ENCODE data around the gene P2RY6. TPM values are rescaled to one million over a fixed set of nuclear protein-coding genes. Genes with fewer than 3 reads are reported as not detected.

P2RY6 gene
- total RNA-seq, 1 experiment from 2014 or later = 0.15 TPM

DNA sequence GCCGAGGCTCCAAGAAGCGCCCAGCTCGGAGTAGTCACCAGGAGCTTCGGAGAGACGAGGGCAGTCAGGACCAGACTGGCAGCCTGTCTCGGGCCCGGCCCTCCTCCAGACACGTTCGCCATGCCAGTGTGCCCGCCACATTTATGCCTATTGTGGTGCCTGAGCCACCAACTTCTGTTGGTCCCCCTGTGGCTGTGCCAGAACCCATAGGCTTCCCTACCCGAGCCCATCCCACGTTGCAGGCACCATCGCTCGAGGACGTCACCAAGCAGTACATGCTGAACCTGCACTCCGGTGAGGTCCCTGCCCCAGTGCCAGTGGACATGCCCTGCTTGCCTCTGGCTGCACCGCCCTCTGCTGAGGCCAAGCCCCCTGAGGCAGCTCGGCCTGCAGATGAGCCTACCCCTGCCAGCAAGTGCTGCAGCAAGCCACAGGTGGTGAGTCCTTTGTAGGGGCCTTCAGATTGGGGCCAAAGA, 39.3 kb downstream of the P2RY6 start (continued):
- TF ChIP-seq ZNF274 (IDR thresholded peaks at IDR 0.05; ENCODE audit: low read depth, low read length) (no peak), POLR2A (IDR thresholded peaks at IDR 0.05; ENCODE audit: borderline replicate concordance, extremely low read depth, insufficient read depth, insufficient read length) (no peak), YY1 (IDR thresholded peaks at IDR 0.05; ENCODE audit: extremely low read depth, insufficient replicate concordance, low read depth, low read length) (no peak), RAD21 (IDR thresholded peaks at IDR 0.05; ENCODE audit: low read depth) (no peak), CEBPB (IDR thresholded peaks at IDR 0.05; ENCODE audit: low read depth) (no peak), CTCF (IDR thresholded peaks at IDR 0.05 in 2 of 3, conservative IDR thresholded peaks at IDR 0.05 in 1 of 3; ENCODE audit: borderline replicate concordance in 1 of 3, insufficient read depth in 1 of 3, low read depth in 2 of 3, low read length in 2 of 3) (no peak), POLR2AphosphoS5 (IDR thresholded peaks at IDR 0.05; ENCODE audit: low read depth, low read length) (no peak)

GRCh38 chr11:73312036-73312435, 39.9 kb downstream of the P2RY6 start:
- Histone ChIP-seq H3K79me2 (ENCODE audit: insufficient read depth, low read length) (peaks cover 12% of the 10 kb centered on the region; the same call in 1 of the 2 replicates), H3K9me2 (ENCODE audit: insufficient read depth) (no peaks in the 10 kb centered on the region), H3K4me1 (ENCODE audit: control insufficient read depth in 1 of 2, insufficient read depth in 2 of 2, low read length in 2 of 2) (peaks cover 13 to 52% of the 10 kb centered on the region in 2 experiments), H3K4me3 (replicated peaks in 1 of 2; ENCODE audit: low read depth in 1 of 2, low read length in 2 of 2) (no peak overlapping the region), H4K20me1 (ENCODE audit: insufficient read depth) (no peaks in the 10 kb centered on the region), H3K9ac (ENCODE audit: low read length) (no peak overlapping the region), H3K27me3 (ENCODE audit: insufficient read depth, low read length) (no peaks in the 10 kb centered on the region), H3K9me3 (ENCODE audit: control insufficient read depth in 1 of 2, insufficient read depth in 1 of 2, low read depth in 1 of 2, low read length in 2 of 2) (no peaks in the 10 kb centered on the region), H3K36me3 (ENCODE audit: control insufficient read depth in 1 of 2, insufficient read depth in 2 of 2, low read length in 2 of 2) (no peaks in the 10 kb centered on the region), H3K4me2 (ENCODE audit: low read length) (no peak overlapping the region), H3K27ac (ENCODE audit: low read depth, low read length) (no peak overlapping the region), H2AFZ (ENCODE audit: low read depth, low read length, poor library complexity, severe bottlenecking) (no peak overlapping the region)
- ChIA-PET POLR2A (no interaction called here), CTCF (interaction anchor here (1.4 kb wide), 1 partner anchor 39 kb away, joined by 3 read pairs; no protein-coding TSS in a partner anchor), RAD21 (ENCODE audit: low non-redundant PET in 1 of 2, low total read pairs in 2 of 2, uncharacterized antibody in 2 of 2, unreplicated experiment in 2 of 2) (no interaction called here)
- intact Hi-C loops (cut with micrococcal nuclease) = no loop called here
- DNase-seq (ENCODE audit: low read depth, low spot score) (no peak), ATAC-seq (no peak)
- TF ChIP-seq, protein P1, sequence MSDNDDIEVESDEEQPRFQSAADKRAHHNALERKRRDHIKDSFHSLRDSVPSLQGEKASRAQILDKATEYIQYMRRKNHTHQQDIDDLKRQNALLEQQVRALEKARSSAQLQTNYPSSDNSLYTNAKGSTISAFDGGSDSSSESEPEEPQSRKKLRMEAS (IDR thresholded peaks at IDR 0.05) = no peak
- TF ChIP-seq TCF7L2 (IDR thresholded peaks at IDR 0.05; ENCODE audit: borderline replicate concordance, extremely low read depth, insufficient read depth, insufficient read length) = no peak
- no peak for TF ChIP-seq SIN3A (IDR thresholded peaks at IDR 0.05; ENCODE audit: low read depth)
- no peak for TF ChIP-seq POLR2AphosphoS5 (IDR thresholded peaks at IDR 0.05; ENCODE audit: low read depth, low read length)
- BruUV-seq (replicated peaks) = no TSS peak

All from HCT116 (cell line).